Renal pelvis (tissue), 4 donors: ENCODE measurements around the gene ANAPC13. TPM values are rescaled to one million over a fixed set of nuclear protein-coding genes. Genes with fewer than 3 reads are reported as not detected.
A peak's percentile ranks its signal among the peaks of the same experiment; 100 is the strongest.

Experiments used
- DNase-seq: peaks from one replicate; pipeline ENCODE4 v3.0.0-alpha.2; 2013
- polyA plus RNA-seq, 3 donors: library from polyadenylated mRNA; unstranded; fragments of 120-200 nt; gene quantifications; one replicate each; pipeline ENCODE4 v1.2.1, GENCODE V29; 2013; ENCODE audit not compliant: insufficient read length in 3 of 3

Gene ANAPC13
- polyA plus RNA-seq, 3 donors: 114 to 128 (median 119) TPM

DNA sequence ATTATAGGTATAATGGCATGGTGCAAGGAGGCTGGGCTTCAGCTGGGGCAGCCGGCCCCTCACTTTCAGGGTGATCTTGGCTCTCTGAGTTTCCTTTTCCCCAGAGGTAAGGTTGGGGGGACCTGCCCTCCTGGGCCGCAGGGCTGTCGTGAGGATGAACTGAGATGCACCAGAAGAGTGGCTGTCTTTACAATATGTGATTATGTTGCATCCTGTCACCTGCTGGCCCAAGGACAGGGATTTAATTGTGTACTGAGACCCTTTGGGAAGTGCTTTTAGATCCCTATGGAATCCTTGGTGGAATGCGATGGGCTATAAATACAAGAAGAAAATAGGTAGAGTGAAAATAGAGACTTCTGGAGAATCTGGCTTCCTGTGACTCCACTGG is 22.1 kb downstream of the ANAPC13 start:
- no peak for DNase-seq

DNA sequence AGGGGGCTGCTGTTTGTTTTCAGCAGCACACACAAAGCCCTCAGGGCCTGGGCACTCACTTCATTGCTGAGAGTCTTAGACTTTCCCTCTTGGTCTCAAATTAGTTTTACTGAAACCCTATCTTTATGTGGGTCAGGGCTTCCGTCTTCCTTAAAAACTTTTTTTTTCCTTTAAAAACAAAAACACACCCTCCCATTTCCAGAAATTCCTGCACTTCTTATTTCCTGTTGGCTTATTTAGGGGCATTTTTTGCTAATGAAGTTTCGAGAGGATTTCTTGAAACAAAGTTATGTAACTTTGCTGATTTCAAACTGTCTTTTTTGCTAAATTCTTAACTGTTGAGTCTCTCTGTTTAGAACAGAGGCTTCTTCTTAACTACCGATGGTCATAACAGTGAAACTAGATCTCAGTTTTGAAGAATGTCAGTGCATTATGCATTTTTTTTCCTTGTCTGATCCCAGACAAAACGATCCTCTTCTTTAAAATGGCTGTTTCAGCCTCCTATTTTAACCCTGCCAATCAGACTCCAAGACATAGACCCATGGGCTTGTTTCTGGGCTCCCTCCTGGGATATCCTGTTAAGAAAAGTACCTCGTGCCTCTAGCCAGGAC is 23.3 kb downstream of the ANAPC13 start:
- peak; percentile 76 for DNase-seq

DNA sequence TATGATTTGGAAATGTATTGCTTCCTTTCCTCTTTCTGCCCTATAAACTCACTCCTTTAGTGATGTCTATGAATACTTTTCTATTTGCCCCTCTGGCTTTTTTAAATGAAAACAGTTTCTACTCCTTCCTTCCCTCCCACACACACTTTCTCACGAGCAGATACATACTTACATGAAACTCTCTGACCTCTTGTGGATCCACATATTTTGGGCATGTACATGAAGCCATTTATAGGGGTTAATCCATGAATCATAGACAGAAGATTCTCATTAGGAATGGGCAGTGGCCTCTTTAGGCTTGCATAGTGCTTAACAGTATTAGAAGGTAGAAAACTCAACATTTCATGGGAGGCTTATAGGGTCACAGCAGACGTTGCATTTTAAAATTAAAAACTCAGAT is 24.8 kb downstream of the ANAPC13 start:
- no peak for DNase-seq

DNA sequence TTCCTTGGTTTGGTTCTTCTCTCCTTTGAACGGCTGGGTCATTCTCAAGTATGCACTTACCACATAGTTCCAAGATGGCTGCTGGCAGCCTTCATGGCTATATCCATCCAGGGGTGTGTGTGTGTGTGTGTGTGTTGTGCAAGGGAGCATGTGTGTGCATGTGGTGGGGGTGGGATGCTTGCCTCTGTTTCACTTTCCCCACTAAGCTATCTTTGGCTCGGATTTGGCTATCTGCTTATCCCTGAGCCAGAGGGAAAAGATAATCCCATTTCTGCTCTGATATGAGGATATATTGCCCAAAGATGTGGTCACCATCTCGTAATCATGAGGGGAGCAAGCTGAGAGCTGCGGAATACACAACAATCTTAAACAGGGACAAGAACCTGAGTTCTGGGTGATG is 26.2 kb downstream of the ANAPC13 start:
- no peak for DNase-seq

DNA sequence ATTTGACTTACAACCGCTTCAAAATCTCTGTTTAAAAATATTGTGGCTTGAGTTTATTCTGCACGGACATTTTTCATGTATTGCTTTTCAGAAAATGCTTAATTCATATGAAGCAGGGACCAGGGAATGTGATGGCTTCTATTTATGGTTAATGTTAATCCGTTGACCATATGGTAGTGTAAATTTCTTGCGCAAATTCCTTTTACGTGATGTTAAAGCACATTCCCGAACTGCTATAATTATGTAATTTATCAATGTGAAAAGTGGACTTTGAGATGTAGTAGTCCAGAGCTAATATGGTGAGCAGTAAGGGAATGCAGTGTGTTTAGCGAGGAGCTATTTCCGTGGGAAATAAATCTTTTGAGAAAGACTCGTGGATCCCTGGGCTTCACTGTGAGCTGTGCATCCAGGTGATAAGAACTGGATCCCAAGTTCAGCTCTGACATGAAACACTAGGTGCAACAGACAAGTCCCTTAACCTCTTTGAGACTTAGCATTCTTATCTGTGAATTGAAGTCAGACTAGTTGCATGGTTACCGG is 27.3 kb downstream of the ANAPC13 start:
- no peak for DNase-seq

DNA sequence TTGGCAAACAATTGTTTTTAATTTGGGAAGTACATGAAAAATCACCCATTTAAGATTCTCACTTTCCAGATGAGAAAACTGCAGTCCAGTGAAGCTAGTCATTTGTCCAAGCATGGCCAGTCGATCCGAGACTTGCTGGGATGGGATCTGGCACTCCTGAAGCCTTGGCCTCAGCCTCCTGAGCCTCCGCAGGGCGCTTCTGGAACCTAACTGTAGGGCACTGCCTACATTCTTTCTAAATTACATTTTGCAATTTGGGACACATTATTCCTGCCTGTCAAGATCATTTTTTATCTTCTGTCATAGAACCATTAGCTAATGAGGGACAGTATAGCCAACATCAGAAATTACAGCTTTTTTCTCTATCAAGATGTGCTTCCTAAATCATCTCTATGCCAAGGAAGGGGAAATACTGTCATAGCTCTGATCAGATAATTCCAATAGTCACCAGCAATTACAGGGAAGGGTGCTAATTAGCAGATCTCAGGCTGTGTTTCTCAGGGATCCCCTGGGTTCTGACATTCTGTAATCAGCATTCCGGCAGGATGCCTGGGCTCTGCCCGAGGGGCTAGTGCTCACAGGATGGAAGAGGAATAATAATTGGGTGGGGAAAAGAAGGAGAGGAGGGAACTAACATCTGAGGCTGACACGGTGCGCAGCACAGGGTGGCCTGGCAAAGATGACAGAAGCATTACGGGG is 28.3 kb downstream of the ANAPC13 start:
- DNase-seq: no peak

DNA sequence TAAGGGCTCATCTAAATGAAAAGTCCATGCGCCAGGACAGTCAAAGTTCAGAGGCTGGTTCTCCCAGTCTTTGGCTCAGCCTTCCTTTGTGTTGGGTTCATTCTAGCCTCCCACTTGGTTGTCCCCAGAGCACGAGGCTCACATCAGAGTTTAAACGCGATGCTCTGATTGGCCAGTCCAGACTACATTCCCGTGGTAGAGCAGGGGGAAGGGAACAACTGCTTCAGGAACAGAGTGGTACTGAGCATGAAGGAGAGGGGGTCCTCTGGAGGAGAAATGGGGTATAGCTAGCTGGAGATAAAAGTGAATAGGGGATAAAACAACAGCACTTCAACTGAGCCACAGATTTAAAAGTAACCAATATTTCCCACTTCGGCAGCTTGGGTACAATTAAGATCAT is 32.2 kb downstream of the ANAPC13 start:
- DNase-seq: no peak

DNA sequence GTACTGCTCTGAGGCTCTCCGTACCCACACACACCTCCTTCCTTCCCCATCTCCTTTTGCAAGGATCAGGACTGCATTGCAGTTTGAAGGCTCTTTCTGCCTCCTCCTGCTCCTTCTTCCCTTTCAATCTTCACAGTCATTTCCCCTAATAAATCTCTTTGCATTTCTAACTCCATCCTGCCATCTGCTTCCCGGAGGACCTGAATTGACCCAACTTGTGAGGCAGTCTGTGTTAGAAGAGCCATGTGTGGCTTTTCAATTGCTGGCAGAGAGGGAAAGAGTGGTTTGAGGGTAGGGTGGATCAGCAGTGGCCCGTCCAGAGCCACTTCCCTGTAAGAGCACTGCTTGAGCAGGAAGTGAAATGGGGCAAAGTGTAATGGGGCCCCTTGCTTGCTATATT is 35.8 kb downstream of the ANAPC13 start:
- DNase-seq: no peak

DNA sequence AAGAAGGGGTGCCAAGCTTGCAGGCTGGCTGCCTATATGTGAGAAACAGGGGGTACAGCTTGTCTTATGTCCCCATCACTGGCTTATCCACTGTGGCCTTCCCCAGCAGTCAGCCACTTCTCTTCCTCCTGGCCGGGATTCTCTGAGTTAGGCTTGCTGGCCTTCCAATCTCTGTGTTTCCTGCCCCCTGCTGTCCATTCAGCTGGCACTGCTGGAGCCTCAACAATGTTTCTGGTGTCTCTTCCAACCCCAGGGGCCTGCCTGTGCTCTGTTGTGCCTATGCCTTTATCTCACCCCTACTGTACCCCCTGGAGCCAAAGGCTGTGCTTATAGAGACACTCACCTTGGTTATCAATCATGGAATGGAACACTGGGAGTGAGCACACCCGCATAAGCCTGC is 36.5 kb downstream of the ANAPC13 start:
- no peak for DNase-seq

DNA sequence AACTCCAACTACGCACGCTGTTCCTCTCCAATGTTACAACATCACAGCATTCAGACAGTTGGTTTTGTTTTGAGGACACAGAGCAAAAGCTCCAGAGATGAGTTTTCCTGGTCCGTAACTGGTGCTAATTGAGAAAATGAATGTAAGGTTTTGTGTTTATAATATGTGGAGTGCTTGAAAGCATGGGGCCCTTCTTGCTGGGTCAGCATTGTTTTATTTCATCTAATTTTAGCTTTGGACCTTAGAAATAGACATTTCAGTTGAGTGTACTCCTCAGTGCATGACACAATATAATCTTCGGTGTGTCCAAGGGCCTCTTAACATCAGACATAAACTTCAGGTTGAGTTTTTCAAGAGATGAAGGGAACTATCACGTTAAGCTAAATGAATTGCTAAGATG is 37.1 kb downstream of the ANAPC13 start:
- no peak for DNase-seq

DNA sequence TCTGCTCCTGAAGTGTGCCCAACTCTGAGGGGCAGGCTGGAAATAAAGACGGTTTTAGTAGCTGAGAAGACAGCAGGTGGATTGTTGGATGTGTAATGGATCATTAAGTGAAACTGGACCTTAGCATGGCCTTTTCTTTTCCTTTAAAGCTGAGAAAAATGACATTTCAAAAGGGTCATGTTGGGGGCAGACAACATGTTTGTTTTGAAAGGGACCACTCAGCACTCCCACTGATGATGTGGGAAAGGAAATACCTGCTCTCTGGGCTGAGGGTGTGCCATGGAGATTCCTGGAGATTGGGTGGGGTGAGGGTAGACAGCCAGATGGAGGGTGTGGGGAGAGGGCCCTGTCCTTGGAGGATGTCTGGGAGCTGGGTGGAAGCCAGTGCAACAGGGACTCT is 38.4 kb downstream of the ANAPC13 start:
- peak; percentile 52 for DNase-seq

DNA sequence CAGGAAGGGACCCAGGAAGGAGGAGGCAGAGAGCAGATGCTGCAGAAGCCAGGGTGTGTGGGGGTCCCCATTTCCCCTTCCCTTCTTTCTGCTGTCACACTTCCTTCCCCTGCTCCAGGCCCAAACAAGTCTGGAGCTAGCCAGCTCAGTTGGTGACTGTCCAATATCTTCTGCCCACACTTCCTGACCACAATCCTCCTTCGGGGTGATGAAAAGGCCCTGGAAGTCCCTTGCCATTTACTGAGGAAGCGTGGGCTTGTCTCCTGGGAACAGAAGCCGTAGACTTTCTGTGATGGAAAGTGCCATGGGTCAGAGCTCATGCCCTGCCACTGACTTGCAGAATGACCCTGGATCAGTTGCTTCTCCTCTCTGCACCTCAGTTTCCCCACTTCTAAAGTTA is 39.0 kb downstream of the ANAPC13 start:
- DNase-seq: no peak

DNA sequence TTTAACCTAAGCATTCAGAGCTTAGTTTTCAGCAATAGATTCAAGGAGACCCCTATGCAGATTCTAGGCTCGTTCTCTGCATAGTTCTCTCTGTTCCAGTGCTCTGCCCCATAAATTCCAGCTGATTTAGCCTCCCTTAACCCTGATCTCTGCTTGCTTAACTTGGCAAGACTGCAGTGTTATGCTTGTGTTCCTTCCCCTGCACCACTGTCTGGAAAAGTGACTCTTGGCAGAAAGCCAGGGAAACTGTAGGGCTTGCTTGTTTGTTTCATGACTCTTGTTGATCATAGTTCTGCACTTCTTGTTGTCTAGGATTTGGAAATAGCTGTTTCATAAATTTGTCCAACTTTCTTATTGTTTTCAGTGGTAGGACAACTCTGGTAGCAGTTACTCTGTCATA is 40.1 kb downstream of the ANAPC13 start:
- peak; percentile 76 for DNase-seq

DNA sequence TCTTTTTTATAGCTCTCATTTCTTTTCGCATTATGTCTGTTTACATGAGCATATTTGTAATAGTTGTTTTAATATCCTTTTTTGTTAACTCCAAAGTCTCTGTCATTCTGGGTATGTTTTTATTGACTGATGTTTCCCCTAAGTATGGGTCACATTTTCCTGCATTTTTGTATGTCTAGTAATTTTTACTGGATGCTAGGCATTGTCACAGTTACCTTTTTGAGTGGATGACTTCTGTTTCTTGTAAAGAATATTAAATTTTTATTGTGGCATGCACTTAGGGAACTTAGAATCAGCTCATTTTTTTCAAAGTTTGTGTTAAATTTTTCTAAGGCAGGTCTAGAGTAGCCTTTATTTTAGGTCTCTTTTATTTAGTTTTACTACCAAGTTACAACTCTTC is 40.7 kb downstream of the ANAPC13 start:
- DNase-seq: no peak

DNA sequence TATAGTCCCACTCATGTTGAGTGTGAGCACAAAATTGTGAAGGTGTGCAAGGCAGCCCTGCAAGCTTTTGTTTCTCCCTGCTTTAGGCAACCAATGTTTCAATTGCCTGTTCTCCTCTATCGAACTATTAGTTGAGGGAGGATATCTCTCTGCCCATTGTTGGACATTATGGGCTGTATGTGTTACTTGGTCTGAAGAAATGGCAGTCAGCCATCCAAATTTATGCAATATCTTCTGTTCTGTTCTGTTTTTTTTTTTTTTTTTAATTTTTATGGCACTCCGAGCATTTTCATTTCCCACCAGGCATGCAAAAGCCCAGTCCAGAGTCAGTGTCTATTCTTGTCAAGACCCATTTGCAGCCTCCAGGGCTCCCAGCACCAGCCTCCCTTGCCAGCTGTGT is 44.0 kb downstream of the ANAPC13 start:
- DNase-seq: no peak

DNA sequence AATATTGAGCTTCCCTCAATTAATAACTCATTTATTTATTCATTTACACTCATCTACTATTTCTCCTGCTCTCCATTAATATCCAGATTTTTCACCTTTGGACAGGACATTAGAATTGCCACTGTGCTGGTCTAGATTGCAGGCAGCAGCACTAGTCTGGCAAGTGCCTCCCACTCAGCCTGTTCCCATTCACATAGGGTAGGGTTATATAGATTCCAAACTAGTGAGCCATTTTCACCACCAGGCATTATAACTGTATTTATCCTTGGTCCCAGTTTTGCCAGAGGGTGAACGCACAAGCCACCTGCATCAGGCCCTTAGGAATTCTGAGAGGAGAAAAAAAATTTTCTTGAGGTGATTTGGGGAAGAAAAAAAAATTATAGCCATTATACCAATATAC is 44.5 kb downstream of the ANAPC13 start:
- no peak for DNase-seq

DNA sequence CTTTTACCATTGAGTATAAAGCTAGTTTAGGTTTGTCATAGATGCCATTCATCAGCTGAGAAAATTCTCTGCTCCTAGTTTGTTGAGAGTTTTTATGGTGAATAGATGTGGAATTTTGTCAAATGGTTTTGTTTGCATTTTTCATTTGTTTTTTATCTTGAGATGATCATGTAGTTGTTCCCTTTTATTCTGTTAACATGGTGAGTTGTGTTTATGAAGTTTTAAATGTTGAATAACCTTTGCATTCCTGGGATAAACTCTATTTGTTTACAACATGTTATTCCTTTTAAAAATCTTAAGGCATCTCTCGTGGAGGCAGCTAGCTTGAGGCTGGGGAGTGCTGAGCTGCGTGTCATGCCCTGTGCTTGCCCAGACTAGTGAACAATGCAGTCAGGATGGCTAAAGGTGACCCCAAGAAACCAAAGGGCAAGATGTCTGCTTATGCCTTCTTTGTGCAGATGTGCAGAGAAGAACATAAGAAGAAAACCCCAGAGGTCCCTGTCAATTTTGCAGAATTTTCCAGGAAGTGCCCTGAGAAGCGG is 48.5 kb downstream of the ANAPC13 start:
- no peak for DNase-seq

DNA sequence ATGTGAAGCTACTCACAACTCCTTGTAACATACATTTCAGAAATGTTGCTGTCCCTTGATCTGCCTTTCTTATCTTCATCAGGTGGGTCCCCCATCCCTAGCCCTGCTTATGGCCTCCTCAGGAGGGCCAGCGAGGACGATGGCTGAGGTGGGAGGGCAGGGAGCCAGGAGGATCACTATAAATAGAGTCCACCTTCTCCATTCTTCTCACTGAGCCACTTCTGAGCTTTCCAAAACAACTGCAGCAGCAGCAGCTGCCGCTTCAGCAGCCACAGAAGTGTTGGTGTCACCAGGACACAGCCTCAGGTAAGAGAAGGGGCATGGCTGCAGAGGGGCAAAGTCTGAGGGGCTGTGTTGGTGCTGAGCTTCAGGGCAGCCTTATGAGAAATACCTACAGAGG is 53.5 kb downstream of the ANAPC13 start:
- no peak for DNase-seq

DNA sequence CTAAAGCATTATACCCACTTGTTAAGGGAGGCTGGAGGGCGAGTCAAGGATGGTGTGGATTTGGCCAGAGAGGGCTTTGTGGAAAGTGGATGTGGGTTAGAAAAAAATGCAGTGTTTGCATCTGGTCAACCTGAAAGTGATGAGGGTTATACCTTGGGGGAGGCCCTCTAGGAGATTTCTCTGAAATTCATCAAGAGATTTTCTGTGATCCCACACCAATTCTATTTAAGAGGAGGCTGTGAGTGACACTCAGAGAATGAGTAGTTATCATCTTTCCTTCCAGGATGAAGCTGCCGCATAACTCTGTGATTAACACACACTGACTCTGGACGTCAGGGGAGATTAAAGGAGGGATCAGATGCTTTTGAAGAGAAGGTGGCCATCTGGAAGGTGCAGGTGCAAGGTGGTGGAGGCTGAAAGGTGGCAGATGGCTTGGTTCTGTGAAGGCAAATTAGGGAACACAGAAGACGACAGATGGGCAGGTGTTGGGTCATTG is 54.8 kb downstream of the ANAPC13 start:
- no peak for DNase-seq

DNA sequence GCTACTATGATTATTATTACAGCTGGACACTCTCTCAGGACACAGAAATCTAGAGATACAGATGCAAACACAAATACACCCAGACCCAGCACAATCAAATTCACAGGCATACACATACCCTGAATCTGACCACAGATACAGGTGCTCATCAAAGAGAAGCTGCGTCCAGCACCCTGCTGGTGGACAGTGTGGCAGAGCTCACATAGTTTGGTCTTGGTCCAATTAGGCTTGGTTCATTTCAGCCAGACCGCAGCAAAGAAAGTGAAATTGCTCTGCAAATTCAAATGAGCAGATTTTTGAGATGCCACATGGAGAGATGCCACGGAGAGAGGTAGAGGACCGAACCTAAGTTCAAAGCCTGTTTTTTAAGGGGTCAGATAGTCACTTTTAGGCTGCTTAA is 55.6 kb downstream of the ANAPC13 start:
- no peak for DNase-seq

DNA sequence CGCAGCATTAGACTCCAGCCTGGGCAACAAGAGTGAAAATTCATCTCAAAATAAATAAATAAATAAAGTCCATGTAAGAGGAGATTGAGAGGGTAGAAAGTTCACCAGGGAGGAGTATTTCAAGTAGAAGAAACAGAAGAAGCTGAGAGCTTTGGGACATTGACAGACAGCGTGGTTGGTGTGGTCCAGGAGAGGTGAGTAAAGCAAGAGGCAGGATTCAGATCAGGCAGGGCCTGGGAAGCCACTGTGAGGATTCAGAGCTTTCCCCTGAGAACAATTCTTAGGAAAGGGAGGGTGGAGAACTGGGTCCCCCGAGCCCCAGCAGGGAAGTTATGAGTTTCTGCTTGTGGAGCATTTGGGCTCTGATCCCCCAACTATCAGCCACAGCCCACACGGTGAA is 57.4 kb downstream of the ANAPC13 start:
- no peak for DNase-seq
